K562 (cell line): ENCODE results near the gene FBXO11. TPM values are rescaled to one million over a fixed set of nuclear protein-coding genes. Genes with fewer than 3 reads are reported as not detected.

Experiments used
- ATAC-seq: fragments of 200-7000 bp; cut with Tn5 transposase; 3 replicates; pipeline ENCODE4 v1.9.1; 2020; ENCODE audit warnings: moderate library complexity
- BruUV-seq: library from RNA; stranded (reverse); fragments of 400-500 nt; replicated peaks from 2 replicates; lab custom pipeline; 2021; lab: Mats Ljungman, UMichigan
- CTCF ChIA-PET: fragments of 300-600 bp; formaldehyde crosslinking; extraction: SDS; loops from one replicate; lab custom pipeline; 2021; ENCODE audit warnings: low intra/inter-chr PET ratio; lab: Yijun Ruan, JAX
- POLR2A ChIA-PET: fragments of 300-600, 350-650 bp; sonication (Branson Sonifier 250); formaldehyde crosslinking; extraction: SDS; loops from one replicate; lab custom pipeline; 2021; ENCODE audit warnings: antibody characterized with exemption, inconsistent platforms; lab: Yijun Ruan, JAX
- DNase-seq, 4 experiments: peaks; one replicate each; pipeline versions ENCODE4 v3.0.0 to v3.0.0-alpha.2; 2011 to 2018; ENCODE audit warnings: low spot score in 3 of 4, mixed read lengths in 3 of 4; ENCODE audit errors: extremely low read depth in 1 of 4
- FAIRE-seq: peaks from 2 replicates; lab custom pipeline; 2011; peaks lifted over from hg19 to GRCh38; lab: Jason Lieb, UNC
- H2AFZ ChIP-seq: 2 replicates; pipeline ENCODE4 v1.6.0; 2011; ENCODE audit warnings: low read depth, low read length, control low read depth, inconsistent platforms
- H3K27ac ChIP-seq: fragments of 200-600 bp; 3 replicates; pipeline ENCODE4 v1.8.0; 2011; ENCODE audit warnings: low read depth, mild to moderate bottlenecking, control low read depth, inconsistent platforms, low read length, moderate library complexity, mixed read lengths; ENCODE audit errors: extremely low read depth
- H3K27me3 ChIP-seq, 2 experiments: fragments of 300-600 bp in 1 of 2; 2 replicates in 1 of 2; 3 replicates in 1 of 2; pipeline versions ENCODE4 v1.6.0 to v1.8.0; 2011; ENCODE audit warnings: inconsistent platforms in 2 of 2, low read length in 2 of 2, mild to moderate bottlenecking in 1 of 2, mixed read lengths in 1 of 2, moderate library complexity in 1 of 2; ENCODE audit not compliant: control insufficient read depth in 2 of 2, insufficient read depth in 2 of 2
- H3K36me3 ChIP-seq: fragments of 300-600 bp; 3 replicates; pipeline ENCODE4 v1.8.0; 2011; ENCODE audit warnings: mild to moderate bottlenecking, low read length, inconsistent platforms; ENCODE audit not compliant: control insufficient read depth, insufficient read depth
- H3K4me1 ChIP-seq, 2 experiments: fragments of 200-600 bp in 1 of 2; replicated peaks in 1 of 2; 2 replicates in 1 of 2; 3 replicates in 1 of 2; pipeline versions ENCODE4 v1.5.1 to v1.8.0; 2011; ENCODE audit warnings: inconsistent platforms in 2 of 2, low read length in 2 of 2, mild to moderate bottlenecking in 1 of 2, mixed read lengths in 1 of 2, moderate library complexity in 1 of 2; ENCODE audit not compliant: control insufficient read depth in 2 of 2, insufficient read depth in 2 of 2
- H3K4me2 ChIP-seq: 2 replicates; pipeline ENCODE4 v1.6.1; 2011; ENCODE audit warnings: low read length, control low read depth, inconsistent platforms, mixed read lengths; ENCODE audit not compliant: insufficient read depth
- H3K4me3 ChIP-seq: fragments of 200-600 bp; sonication (generic), shearing (Covaris generic); 2 replicates; pipeline ENCODE4 v1.5.1; 2016; ENCODE audit warnings: control low read depth, inconsistent platforms
- H3K79me2 ChIP-seq: fragments of 200-600 bp; 3 replicates; pipeline ENCODE4 v1.8.0; 2011; ENCODE audit warnings: low read length, inconsistent platforms; ENCODE audit not compliant: control insufficient read depth, insufficient read depth
- H3K9ac ChIP-seq, 2 experiments: 2 replicates each; pipeline versions ENCODE4 v1.6.0 to v1.6.1; 2011; ENCODE audit warnings: low read depth in 2 of 2, low read length in 2 of 2, control low read depth in 1 of 2, inconsistent platforms in 1 of 2, mild to moderate bottlenecking in 1 of 2, mixed read lengths in 1 of 2; ENCODE audit not compliant: insufficient read depth in 1 of 2
- H3K9me1 ChIP-seq: one replicate; pipeline ENCODE4 v1.6.0; 2011; ENCODE audit warnings: inconsistent platforms, mild to moderate bottlenecking, low read length, moderate library complexity; ENCODE audit not compliant: control insufficient read depth, insufficient read depth
- H3K9me3 ChIP-seq: replicated peaks from 2 replicates; pipeline ENCODE4 v1.5.1; 2011; ENCODE audit warnings: low read depth, low read length, inconsistent platforms; ENCODE audit not compliant: control insufficient read depth, insufficient read depth
- H4K20me1 ChIP-seq: replicated peaks from 2 replicates; pipeline ENCODE4 v1.6.1; 2011; ENCODE audit warnings: low read length, inconsistent platforms, mixed read lengths; ENCODE audit not compliant: control insufficient read depth, insufficient read depth
- MTA2 ChIP-seq: fragments of 450-650 bp; IDR thresholded peaks from 2 replicates; pipeline ENCODE4 v1.6.1; 2016; ENCODE audit warnings: low read depth
- WHSC1 ChIP-seq: IDR thresholded peaks from one replicate; pipeline ENCODE4 v1.6.1; 2012; ENCODE audit warnings: low read length, control low read depth, inconsistent platforms
- WGBS: fragments of 100-300 bp; shearing (Covaris generic); methylation state at CpG from one replicate; pipeline ENCODE4 v1.1.6; 2016; ENCODE audit warnings: low coverage, mixed read lengths; ENCODE audit not compliant: insufficient coverage; ENCODE audit errors: missing lambda C conversion rate; 5-methylcytosine and 5-hydroxymethylcytosine counted together
- in situ Hi-C: fragments of 300-500 bp; cut with MboI; formaldehyde crosslinking; loops from 4 replicates; pipeline ENCODE4 v1.15.0; 2018; ENCODE audit warnings: inconsistent platforms, mixed read lengths
- intact Hi-C: fragments of 100-400 bp; cut with micrococcal nuclease; formaldehyde crosslinking; loops from 2 replicates; pipeline ENCODE4 v1.14.2; 2022
- polyA plus RNA-seq, 8 experiments: library from polyadenylated mRNA; depleted of rRNA in 4 of 8; stranded (reverse) in 5 of 8; unstranded in 3 of 8; fragments of >200 nt; fragmentation: Nextera tagmentation in 2 of 8; fragmentation: Illumina TruSeq in 1 of 8; extraction: Ambion mirVana in 2 of 8; extraction: Trizol in 1 of 8; gene quantifications; 2 replicates each; pipeline versions ENCODE4 v1.2.1 to v1.2.3, GENCODE V29; 2011 to 2014; ENCODE audit warnings: inconsistent platforms in 1 of 8, missing spikeins in 1 of 8
- total RNA-seq, 7 experiments: library from RNA; depleted of rRNA in 6 of 7; stranded (reverse); fragments of >200 nt in 6 of 7; fragmentation: Illumina TruSeq in 2 of 7; extraction: Trizol in 2 of 7; gene quantifications; 2 replicates each; pipeline versions ENCODE4 v1.2.1 to v1.2.3, GENCODE V29; 2011 to 2021; ENCODE audit warnings: low replicate concordance in 1 of 7
- TF ChIP-seq, protein P1 (sequence below): fragments of 450-650 bp; IDR thresholded peaks from 2 replicates; pipeline ENCODE4 v1.6.1; 2016; ENCODE audit warnings: mild to moderate bottlenecking, moderate library complexity
- TF ChIP-seq, protein P2 (sequence below), 3 experiments: IDR thresholded peaks in 2 of 3; conservative IDR thresholded peaks in 1 of 3; 2 replicates each; pipeline ENCODE4 v1.5.1; 2011 to 2012; ENCODE audit warnings: low read length in 3 of 3, mild to moderate bottlenecking in 3 of 3, control low read depth in 2 of 3, improper control_type of control experiment in 1 of 3, inconsistent platforms in 1 of 3, low read depth in 1 of 3, mixed read lengths in 1 of 3, moderate library complexity in 1 of 3; ENCODE audit not compliant: insufficient read depth in 2 of 3
- TF ChIP-seq, protein P3 (sequence below): fragments of 450-650 bp; formaldehyde crosslinking; conservative IDR thresholded peaks from 2 replicates; pipeline ENCODE4 v1.4.0; 2022; ENCODE audit warnings: mild to moderate bottlenecking, missing genetic modification characterization

Gene FBXO11
- total and polyA plus RNA-seq, 9 of the 15 experiments (the other 6 are each of a cell fraction or from before 2014, with no cell fraction given) = 8.8 to 44.5 (median 24.1) TPM

DNA sequence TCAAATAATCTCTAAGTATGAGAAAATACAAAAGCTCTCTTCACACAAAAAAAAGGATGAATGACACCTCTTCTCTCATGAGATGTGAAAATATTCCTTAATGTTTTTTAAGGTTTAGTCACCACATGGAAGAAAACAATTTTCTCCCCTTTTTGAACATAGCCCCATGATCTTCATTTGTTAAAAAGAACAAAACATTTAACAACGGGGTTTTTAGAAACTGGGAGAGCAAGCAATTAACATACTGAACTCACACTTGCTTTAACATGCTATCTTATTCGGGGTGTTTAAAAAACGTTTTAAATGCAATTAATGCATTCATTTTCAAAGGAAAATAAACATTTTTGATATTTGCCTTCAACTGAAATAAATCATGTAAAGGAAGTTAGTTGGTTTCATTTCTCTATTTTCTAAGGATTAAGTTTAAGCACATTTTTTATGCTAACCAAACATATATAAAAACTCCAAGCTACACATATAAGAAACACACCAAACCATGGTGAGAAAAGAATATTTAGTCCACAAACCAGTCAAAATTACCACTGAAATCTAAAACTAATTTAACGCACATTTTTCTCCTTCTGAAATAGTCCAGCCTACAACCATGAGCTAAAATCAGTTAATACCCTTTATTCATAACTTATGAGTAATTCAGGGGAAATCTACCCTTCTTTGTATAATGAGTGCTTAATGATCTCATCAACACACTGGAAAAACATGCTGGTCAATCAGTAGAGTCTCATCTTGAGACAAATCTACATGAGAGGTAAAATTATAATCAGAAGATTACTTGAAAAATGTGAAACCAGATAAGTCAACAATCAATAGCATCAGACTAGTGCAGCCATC lies 8.2 kb downstream of the FBXO11 start:
- no peak overlapping the region; the same call in 2 of the 3 replicates for H3K27ac ChIP-seq
- H2AFZ ChIP-seq = no peak overlapping the region
- no TSS peak for BruUV-seq
- CTCF ChIA-PET = no interaction called here
- H3K4me1 ChIP-seq = peaks cover 16 to 43% of the 10 kb centered on the region in 2 experiments
- no peak overlapping the region for H3K4me2 ChIP-seq
- H3K36me3 ChIP-seq = peaks cover 13% of the 10 kb centered on the region; the same call in 2 of the 3 replicates
- 30% methylated on average over 4 of the region's 4 CpGs for WGBS
- no peak for DNase-seq
- H3K4me3 ChIP-seq = no peak overlapping the region
- in situ Hi-C loops = no loop called here
- H3K79me2 ChIP-seq = peaks cover 99% of the 10 kb centered on the region
- H3K9me3 ChIP-seq = no peaks in the 10 kb centered on the region
- POLR2A ChIA-PET = interaction anchor here (2.6 kb wide), 1 partner anchor 8 kb away, joined by 8 read pairs; no protein-coding TSS in a partner anchor
- no peak for FAIRE-seq
- H3K27me3 ChIP-seq = no peaks in the 10 kb centered on the region
- no peak for ATAC-seq
- intact Hi-C loops = no loop called here
- no peaks in the 10 kb centered on the region for H3K9me1 ChIP-seq
- H3K9ac ChIP-seq = no peak overlapping the region
- peaks cover 15% of the 10 kb centered on the region; the same call in 1 of the 2 replicates for H4K20me1 ChIP-seq
- TF ChIP-seq, protein P1, sequence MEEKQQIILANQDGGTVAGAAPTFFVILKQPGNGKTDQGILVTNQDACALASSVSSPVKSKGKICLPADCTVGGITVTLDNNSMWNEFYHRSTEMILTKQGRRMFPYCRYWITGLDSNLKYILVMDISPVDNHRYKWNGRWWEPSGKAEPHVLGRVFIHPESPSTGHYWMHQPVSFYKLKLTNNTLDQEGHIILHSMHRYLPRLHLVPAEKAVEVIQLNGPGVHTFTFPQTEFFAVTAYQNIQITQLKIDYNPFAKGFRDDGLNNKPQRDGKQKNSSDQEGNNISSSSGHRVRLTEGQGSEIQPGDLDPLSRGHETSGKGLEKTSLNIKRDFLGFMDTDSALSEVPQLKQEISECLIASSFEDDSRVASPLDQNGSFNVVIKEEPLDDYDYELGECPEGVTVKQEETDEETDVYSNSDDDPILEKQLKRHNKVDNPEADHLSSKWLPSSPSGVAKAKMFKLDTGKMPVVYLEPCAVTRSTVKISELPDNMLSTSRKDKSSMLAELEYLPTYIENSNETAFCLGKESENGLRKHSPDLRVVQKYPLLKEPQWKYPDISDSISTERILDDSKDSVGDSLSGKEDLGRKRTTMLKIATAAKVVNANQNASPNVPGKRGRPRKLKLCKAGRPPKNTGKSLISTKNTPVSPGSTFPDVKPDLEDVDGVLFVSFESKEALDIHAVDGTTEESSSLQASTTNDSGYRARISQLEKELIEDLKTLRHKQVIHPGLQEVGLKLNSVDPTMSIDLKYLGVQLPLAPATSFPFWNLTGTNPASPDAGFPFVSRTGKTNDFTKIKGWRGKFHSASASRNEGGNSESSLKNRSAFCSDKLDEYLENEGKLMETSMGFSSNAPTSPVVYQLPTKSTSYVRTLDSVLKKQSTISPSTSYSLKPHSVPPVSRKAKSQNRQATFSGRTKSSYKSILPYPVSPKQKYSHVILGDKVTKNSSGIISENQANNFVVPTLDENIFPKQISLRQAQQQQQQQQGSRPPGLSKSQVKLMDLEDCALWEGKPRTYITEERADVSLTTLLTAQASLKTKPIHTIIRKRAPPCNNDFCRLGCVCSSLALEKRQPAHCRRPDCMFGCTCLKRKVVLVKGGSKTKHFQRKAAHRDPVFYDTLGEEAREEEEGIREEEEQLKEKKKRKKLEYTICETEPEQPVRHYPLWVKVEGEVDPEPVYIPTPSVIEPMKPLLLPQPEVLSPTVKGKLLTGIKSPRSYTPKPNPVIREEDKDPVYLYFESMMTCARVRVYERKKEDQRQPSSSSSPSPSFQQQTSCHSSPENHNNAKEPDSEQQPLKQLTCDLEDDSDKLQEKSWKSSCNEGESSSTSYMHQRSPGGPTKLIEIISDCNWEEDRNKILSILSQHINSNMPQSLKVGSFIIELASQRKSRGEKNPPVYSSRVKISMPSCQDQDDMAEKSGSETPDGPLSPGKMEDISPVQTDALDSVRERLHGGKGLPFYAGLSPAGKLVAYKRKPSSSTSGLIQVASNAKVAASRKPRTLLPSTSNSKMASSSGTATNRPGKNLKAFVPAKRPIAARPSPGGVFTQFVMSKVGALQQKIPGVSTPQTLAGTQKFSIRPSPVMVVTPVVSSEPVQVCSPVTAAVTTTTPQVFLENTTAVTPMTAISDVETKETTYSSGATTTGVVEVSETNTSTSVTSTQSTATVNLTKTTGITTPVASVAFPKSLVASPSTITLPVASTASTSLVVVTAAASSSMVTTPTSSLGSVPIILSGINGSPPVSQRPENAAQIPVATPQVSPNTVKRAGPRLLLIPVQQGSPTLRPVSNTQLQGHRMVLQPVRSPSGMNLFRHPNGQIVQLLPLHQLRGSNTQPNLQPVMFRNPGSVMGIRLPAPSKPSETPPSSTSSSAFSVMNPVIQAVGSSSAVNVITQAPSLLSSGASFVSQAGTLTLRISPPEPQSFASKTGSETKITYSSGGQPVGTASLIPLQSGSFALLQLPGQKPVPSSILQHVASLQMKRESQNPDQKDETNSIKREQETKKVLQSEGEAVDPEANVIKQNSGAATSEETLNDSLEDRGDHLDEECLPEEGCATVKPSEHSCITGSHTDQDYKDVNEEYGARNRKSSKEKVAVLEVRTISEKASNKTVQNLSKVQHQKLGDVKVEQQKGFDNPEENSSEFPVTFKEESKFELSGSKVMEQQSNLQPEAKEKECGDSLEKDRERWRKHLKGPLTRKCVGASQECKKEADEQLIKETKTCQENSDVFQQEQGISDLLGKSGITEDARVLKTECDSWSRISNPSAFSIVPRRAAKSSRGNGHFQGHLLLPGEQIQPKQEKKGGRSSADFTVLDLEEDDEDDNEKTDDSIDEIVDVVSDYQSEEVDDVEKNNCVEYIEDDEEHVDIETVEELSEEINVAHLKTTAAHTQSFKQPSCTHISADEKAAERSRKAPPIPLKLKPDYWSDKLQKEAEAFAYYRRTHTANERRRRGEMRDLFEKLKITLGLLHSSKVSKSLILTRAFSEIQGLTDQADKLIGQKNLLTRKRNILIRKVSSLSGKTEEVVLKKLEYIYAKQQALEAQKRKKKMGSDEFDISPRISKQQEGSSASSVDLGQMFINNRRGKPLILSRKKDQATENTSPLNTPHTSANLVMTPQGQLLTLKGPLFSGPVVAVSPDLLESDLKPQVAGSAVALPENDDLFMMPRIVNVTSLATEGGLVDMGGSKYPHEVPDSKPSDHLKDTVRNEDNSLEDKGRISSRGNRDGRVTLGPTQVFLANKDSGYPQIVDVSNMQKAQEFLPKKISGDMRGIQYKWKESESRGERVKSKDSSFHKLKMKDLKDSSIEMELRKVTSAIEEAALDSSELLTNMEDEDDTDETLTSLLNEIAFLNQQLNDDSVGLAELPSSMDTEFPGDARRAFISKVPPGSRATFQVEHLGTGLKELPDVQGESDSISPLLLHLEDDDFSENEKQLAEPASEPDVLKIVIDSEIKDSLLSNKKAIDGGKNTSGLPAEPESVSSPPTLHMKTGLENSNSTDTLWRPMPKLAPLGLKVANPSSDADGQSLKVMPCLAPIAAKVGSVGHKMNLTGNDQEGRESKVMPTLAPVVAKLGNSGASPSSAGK = no peak
- TF ChIP-seq WHSC1 (no peak), MTA2 (no peak)
- TF ChIP-seq, protein P2, sequence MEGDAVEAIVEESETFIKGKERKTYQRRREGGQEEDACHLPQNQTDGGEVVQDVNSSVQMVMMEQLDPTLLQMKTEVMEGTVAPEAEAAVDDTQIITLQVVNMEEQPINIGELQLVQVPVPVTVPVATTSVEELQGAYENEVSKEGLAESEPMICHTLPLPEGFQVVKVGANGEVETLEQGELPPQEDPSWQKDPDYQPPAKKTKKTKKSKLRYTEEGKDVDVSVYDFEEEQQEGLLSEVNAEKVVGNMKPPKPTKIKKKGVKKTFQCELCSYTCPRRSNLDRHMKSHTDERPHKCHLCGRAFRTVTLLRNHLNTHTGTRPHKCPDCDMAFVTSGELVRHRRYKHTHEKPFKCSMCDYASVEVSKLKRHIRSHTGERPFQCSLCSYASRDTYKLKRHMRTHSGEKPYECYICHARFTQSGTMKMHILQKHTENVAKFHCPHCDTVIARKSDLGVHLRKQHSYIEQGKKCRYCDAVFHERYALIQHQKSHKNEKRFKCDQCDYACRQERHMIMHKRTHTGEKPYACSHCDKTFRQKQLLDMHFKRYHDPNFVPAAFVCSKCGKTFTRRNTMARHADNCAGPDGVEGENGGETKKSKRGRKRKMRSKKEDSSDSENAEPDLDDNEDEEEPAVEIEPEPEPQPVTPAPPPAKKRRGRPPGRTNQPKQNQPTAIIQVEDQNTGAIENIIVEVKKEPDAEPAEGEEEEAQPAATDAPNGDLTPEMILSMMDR (IDR thresholded peaks at IDR 0.05 in 2 of 3, conservative IDR thresholded peaks at IDR 0.05 in 1 of 3; ENCODE audit: insufficient read depth in 2 of 3, low read depth in 1 of 3, low read length in 3 of 3) = no peak
- TF ChIP-seq, protein P3, sequence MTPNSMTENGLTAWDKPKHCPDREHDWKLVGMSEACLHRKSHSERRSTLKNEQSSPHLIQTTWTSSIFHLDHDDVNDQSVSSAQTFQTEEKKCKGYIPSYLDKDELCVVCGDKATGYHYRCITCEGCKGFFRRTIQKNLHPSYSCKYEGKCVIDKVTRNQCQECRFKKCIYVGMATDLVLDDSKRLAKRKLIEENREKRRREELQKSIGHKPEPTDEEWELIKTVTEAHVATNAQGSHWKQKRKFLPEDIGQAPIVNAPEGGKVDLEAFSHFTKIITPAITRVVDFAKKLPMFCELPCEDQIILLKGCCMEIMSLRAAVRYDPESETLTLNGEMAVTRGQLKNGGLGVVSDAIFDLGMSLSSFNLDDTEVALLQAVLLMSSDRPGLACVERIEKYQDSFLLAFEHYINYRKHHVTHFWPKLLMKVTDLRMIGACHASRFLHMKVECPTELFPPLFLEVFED (CRISPR knock-in tag) = no peak
